GM19395 (cell line): ENCODE results near the gene SSBP4.

ENCODE experiments used
- ATAC-seq: cut with Tn5 transposase; IDR thresholded peaks from one replicate; pipeline ENCODE4 v1.9.1; 2021; ENCODE audit warnings: mild to moderate bottlenecking, moderate library complexity; ENCODE audit not compliant: unreplicated experiment

Gene SSBP4

DNA sequence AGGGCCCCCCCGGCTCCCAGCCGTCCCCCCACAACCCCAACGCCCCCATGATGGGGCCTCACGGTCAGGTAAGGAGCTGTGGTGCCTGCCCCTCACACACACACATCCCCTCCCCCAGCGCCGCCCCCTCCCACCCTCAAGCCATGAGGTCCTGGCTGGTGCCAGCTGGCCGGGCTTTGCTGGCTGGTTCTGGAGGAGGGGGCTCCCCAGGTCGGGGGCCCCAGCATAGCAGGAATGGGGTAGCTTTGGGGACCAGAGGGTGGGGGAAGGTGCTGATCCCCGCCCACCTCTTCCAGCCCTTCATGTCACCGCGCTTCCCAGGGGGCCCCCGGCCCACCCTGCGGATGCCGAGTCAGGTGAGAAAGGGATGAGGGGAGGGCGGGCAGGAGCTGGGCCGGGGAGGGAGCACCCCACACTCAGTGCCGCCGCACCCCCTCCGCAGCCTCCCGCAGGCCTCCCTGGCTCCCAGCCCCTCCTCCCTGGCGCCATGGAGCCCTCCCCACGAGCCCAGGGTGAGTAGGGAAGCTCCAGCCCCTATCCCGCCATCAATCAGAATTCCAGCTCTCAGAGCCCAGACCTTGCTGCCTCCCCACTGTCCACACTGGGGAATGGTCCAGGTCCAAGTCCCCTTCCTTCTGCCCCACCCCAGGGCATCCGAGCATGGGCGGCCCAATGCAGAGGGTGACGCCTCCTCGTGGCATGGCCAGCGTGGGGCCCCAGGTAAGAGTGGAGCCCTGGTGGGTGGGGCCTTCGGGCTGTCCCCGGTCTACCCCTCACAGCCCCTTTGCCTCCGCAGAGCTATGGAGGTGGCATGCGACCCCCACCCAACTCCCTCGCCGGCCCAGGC lies 12.4 kb downstream of the SSBP4 start:
- ATAC-seq, result no peak

DNA sequence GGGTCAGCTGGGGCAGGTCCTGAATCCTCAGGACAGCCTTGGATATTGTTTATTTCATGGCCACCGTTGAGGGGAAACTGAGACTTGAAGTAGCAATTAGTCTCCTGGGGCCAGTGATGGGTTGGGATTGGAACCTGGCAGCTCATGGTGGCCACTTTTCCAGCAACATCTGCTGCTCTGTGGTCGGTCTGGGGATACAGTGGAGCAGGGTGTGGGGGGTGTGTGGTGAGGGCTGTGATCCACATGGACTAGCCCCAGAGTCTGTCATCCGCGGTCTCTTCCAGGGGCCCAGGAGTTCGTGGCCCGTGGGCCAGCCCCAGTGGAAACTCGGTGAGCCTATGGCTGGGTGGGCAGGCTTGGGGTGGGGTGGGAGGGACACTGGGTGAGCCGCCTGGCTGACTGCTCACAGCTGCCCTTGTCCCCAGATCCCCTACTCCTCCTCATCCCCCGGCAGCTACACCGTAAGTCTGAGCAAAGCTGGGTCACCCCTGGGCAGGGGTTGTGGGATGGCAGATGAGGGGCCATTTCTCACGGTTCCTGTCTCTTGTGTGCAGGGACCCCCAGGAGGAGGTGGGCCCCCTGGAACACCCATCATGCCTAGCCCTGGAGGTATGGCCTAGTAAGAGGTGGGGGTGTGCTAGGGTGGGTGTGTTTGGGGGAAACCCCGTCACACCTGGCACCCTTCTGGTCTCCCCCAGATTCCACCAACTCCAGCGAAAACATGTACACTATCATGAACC lies 13.2 kb downstream of the SSBP4 start:
- no peak for ATAC-seq

DNA sequence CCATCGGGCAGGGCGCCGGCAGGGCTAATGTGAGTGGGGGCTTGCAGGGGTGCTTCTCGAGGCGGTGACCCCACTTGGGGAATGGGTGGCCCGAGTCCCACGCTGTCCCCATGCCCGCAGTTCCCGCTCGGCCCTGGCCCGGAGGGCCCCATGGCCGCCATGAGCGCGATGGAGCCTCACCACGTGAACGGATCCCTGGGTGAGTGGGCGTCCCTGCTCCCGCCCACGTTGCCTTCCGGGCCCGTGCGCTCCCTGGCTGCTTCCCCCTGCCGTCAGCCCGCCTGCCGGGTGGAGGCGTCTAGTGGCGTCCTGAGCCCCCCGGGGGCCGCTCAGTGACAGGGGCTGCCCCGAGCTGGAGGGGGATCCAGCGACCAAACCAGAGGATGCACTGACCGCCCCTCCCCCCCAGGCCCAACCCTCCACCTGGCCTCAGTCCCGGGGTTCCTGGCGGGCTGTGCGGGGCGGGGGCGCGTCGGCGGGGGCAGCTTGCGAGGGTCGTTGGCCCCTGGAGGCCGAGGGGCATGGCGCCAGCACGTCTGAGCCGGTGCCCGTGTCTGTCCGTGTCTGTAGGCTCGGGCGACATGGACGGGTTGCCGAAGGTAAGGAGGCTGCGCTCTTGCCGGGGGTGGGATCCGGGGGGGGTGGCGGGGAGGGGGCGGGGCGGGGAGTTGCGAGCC lies 14.0 kb downstream of the SSBP4 start:
- no peak for ATAC-seq

DNA sequence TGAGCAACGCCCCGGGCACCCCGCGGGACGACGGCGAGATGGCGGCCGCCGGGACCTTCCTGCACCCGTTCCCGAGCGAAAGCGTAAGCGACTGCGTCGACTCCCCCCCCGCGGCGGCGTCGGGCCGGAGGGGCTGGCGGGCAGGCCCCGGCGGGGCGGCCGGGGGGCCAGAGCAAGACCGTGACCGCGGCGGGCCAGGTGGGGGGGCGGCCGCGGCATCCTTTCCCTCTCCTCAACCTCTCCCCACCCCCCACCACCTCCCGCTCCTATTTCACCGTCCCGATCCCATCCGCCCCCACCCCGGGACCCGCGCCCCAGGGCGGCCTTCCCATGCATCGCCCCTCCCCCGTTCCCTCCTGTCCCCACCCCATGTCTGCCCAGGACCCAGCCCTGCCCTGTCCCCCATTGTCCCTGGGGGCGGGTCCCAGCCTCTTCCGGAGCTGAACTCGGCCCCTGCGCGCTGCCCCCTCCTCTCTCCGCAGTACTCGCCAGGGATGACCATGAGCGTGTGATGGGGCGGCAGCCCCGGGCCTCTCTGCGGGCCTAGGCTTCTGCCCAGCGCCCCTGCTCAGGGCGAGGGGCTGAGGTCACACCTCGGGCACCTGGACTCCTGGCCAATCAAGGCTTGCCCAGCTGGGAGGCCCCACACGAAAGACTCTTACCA lies 14.7 kb downstream of the SSBP4 start:
- ATAC-seq, result no peak

DNA sequence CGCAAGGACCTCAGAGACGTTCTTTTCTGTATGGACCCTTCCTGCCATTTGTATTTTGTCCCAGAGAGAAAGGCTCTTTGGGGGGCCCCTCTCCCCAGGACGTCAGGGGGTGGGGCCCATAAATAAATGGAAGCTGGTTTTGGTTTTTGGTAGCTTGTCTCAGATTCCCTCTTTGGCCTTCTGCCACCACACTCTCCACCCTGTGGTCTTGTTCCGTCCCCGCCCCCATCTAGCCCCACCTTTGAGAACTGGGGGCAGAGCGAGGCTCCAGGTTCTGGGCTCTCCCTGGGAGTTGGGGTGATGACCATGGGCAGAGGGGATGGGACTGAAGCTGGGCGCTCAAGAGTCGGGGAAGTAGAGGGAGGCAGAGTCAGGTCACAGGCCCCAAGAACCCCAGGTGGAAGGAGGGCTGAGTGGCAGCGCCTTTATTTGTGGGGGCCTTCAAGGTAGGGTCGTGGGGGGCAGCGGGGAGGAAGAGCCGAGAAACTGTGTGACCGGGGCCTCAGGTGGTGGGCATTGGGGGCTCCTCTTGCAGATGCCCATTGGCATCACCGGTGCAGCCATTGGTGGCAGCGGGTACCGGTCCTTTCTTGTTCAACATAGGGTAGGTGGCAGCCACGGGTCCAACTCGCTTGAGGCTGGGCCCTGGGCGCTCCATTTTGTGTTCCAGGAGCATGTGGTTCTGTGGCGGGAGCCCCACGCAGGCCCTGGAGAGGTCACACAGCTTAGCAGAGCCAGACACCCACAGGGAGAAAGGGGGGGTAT lies 15.4 kb downstream of the SSBP4 start:
- no peak for ATAC-seq

DNA sequence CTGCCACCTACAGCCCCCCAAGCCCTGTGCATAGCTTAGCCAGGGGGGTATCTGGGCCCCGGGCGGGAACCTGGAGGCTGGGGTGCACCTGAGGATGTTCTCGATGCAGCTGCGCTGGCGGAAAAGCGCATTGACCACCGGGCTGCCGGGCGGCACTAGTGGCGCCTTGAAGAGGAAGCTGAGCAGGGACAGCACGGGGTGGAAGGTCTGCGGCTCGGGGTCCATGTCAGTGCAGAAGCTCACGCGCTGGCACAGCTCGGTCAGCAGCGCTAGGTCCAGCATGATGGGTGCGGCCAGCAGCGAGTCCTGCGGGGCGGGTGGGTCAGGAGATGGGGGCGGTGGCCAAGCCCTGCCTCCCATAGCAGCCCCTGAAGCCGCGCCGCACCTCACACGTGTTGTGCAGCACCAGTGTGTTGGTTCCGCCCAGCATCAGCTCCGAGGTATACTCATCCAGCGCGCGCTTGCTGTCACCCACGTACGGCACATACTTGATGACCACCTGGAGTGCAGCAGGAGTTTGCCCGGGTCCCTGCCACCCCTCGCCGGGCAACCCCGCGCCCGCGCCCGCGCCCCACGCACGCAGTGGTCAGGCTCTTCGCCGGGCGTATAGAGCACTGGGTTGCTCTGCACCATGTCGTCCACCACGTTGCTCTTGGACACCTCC lies 16.1 kb downstream of the SSBP4 start:
- ATAC-seq, result no peak

DNA sequence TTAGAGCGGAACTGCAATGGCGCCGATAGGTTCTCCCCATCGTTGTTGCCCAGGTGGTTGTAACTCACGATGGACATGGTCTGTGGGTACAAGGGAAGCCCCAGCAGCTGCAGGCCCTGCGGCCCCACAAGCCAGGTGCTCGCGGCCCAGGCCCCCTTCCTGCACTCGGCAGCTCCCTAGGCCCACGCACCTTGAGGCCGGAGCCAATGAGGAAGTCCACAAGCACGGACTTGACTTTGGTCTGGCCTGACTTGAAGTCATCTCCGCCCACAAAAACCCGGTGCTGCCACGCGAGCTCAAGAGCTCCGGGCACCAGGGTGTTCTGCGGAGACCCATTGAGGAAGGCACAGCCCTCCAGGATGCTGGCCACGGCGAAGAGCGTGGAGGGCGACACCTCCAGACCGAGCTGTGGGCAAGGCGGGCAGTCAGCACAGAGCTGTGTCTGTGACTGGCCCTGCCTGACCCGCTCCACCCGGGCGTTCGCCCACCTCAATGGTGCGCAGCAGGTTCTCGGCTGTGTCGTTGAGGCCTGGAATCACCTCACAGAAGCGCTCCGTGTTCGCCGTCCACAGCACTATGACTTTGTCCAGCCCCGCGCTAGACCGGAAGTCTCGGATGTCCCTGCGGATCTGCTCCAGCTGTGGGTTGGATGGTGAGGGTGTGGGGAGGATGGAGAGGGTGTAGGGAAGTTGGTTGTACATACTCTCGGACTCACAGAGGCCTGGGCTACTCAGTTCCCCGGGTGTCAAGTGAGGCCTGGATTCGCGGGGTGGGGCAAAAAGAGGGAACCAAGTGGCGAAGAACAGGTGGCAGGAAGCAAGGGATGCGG lies 16.9 kb downstream of the SSBP4 start:
- ATAC-seq, result no peak

DNA sequence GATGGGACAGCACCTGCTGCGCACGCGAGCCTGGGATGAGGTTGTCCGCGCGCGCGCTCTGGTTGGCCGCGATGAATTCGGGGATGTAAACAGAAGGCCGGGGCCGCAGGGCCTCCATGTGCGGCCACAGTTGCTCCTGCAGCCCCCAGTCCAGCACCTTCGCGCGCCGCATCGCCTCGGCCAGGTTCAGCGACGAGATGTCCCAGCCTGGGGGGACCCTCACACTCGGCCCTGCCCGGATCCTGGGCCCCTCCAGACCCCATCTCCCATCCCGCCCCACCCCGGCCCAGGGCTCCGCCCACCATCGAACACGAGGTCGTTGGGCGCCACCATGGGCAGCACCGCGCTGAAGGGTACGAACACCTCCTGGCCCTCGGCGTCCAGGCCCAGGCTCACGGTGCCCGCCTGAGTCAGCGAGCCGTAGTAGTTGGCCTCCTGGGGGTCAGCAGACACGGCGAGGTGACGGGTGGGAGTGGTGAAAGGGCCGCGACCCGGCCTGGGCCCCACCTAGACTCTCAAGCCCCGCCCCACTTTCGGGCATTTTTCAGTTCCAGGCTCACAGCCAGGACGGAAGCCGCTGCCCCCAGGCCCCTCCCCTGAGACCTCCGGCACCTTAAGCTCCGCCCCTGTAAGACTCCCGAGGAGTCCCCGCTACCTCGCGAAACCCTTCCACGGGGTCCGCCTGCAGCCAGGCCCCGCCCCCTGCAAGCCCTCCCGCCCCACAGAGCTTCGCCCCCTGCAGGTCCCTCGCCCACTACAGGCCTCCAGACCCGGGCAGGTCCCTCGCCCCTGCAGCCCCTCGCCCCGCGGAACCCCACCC lies 17.7 kb downstream of the SSBP4 start:
- ATAC-seq, result peak; percentile 59

DNA sequence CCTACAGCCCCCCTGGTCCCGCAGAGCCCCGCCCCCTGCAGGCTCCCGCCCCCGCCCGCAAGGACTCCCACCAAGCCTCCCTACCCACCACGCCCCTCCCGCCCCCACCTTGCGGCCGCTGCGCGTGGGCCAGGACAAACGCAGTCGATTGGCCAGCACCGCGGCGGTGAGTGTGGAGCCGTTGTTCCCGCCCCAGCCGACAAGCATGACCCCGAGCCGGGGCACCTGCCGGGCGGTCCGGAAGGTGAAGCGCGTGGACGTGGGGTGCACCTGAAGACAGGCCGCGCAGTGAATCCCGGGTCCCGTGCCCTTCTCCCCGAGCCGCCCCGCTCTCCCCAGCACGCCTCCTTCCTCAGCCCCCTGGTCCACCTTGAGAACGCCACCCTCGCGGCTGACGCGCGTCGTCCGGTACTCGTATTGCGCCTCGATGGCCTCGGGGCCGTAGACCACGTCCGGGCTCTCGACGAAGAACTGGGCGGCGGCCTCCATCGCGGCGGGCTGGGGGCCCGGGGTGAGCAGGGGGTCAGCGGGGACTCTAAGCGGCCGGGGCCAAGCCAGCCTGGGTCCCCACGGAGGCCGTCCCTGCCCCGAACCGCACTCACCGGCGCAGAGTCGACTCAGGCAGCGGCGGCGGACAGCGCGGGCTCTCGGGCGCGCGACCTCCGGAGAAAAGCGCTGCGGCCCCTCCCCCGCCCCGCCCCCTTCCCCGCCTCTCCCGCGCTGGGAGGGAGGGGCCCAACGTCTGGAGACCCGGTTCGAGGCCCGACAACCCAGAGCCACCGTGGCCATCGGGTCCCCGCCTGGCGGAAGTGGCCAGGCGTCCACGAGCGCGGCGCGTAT lies 18.5 kb downstream of the SSBP4 start, which contains the start of gene ISYNA1:
ISYNA1 (minus strand) TSS at position 643 of the 840 bp plus-strand sequence; CDS start at position 489, 154 bp downstream.
- no peak for ATAC-seq

DNA sequence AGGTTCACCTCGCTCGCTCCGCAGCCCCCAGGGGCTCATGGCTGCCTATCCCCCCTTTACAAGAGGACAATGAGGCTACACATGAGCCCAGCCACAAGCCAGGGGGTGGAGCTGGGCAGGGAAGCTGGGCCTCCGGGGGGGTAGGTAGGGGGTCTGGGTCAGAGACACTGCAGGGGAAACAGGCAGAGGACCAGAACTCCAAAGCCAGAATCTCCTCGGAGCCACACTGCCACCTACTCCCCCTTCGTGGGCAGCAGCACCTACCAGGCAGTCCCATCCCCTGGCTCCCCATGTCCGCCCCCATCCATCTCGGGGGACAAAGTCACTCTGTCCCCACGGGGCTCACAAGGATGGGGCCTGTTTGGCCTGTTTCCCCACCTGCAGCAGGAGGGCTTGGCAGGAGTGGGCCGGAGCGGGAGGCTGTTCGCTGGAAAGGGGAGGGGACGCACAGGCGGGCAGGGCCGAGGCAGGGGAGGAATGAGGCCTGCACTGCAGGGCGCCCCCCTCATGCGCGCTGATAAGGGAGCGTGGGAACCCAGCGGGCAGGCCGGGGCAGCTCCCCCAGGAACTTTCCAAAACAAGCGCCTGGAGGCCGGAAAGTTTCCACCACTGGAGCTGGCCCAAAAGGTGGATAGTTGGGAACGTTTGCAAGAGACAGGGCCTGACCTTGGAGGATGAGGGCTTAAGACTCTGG lies 19.3 kb downstream of the SSBP4 start:
- ATAC-seq, result no peak

DNA sequence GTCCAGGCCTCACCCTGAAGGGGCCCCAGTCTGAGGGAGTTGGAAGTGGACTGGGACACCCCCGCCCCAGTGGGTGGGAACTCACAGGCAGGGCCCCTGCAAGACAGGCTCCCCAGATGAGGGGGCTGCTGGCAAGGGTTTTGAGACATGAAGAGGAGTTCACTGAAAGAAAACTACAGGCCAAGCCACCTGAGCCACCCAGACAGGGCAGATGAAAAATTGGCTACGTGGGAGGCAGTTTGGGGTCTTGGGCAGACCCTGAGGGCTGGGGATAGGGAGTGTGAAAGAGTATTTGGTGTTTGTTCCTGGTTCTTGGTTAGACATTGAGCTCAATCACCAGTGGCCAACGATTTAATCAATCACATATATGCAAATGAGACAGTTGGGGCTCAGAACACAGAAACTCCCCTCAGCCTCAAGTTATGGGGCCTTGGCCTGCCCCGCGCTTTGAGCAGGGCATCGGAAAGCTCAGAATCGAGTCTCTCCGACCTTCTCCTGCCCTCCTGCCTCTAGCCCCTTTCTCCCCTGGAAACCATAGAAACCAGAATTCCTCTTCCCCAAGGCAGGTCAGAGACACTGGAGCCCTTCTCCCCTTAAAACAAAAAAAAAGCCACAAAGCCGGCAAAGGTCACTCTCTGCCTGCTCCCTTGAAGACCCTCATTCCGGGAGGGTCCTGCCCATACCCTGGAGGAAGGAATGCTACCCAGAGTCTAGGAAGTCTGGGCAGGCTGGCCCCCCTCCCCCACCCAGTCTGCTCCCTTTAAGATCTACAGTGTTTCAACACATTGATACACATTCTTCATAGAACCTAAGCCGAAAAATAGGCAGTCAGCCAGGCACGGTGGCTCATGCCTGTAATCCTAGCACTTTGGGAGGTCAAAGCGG lies 20.1 kb downstream of the SSBP4 start:
- ATAC-seq, result no peak

DNA sequence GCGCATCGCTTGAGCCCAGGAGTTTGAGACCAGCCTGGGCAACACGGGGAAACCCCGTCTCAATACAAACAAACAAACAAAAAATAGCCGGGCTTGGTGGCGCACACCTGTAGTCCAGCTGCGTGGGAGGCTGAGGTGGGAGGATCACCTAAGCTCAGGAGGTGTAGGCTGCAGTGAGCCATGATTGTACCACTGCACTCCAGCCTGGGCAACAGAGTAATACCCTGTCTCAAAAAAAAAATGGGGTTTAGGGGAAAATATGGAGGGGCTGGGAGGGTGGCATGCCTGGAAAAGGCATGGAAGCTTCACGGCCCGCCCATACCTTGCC lies 20.7 kb downstream of the SSBP4 start:
- ATAC-seq, result no peak

DNA sequence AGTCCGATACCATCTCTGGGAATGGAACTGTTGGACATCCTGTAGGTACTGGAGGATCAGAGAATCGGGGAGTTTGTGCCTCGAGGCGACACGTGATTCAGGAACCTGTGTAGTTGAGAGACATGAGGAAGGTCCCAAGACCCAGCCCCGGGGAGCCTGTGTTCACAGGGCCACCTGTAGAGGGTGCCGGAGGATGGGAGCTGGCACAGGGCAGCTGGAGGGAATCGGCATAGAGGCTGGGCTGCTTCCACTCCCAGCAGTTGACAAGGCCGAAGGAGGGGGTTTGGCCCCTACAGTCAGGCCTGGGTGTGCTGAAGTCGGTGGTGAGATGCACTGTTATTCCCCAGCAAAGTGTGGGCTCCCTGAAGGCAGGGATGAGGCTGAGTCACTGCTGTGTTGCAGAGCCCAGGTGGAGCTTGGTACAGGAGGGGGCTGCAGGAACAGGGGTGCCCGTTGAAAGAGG lies 21.2 kb downstream of the SSBP4 start:
- no peak for ATAC-seq

DNA sequence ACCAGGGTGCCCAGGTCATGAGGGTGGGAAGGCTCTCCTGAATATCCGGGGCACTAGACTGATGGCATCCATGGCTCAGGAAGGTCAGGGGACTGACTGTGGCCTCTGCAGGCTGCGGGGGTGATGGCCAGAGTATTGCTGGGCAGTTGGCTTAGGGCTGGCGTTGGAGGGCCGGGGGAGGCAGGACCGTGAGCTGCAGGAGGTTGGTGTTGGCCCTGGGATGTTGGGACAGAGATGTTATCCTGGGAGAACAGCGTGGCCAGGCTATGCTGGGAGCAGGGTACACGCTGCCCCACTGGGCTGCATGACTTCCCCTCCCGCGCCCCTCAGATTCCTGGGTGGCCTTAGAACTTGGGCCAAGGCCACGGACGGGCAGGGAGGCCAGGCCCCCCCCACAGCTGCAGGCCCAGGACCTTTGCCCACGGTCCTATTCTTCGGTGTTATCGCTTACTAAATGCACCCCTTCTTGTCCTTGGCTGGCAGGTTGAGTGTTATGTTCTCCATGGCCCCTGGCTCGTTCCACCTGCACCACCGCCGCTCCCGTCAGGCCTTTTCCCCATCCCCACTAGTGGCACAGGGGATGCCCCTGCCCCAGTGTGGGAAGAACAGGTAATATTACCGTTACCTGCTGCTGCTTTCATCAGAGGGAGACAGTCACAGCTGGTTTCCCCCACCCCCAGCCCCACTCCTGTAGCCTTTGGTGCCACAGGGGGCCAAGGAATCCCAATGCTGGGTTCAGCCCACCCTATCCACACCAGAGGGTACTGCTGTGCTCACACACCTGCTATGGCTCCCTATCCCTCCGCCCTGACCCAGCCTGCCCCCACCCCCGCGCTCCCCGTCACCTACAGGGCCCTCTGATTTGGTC lies 22.0 kb downstream of the SSBP4 start:
- no peak for ATAC-seq
